K562 (cell line): Measurements from ENCODE around the gene SDC3. TPM values are rescaled to one million over a fixed set of nuclear protein-coding genes. Genes with fewer than 3 reads are reported as not detected.

Source experiments
- ATAC-seq: fragments of 200-7000 bp; cut with Tn5 transposase; 3 replicates; pipeline ENCODE4 v1.9.1; 2020; ENCODE audit warnings: moderate library complexity
- BruUV-seq: library from RNA; stranded (reverse); fragments of 400-500 nt; replicated peaks from 2 replicates; lab custom pipeline; 2021; lab: Mats Ljungman, UMichigan
- CTCF ChIA-PET: fragments of 300-600 bp; formaldehyde crosslinking; extraction: SDS; loops from one replicate; lab custom pipeline; 2021; ENCODE audit warnings: low intra/inter-chr PET ratio; lab: Yijun Ruan, JAX
- POLR2A ChIA-PET: fragments of 300-600, 350-650 bp; sonication (Branson Sonifier 250); formaldehyde crosslinking; extraction: SDS; loops from one replicate; lab custom pipeline; 2021; ENCODE audit warnings: antibody characterized with exemption, inconsistent platforms; lab: Yijun Ruan, JAX
- DNase-seq, 4 experiments: peaks; one replicate each; pipeline versions ENCODE4 v3.0.0 to v3.0.0-alpha.2; 2011 to 2018; ENCODE audit warnings: low spot score in 3 of 4, mixed read lengths in 3 of 4; ENCODE audit errors: extremely low read depth in 1 of 4
- FAIRE-seq: peaks from 2 replicates; lab custom pipeline; 2011; peaks lifted over from hg19 to GRCh38; lab: Jason Lieb, UNC
- H2AFZ ChIP-seq: 2 replicates; pipeline ENCODE4 v1.6.0; 2011; ENCODE audit warnings: low read depth, low read length, control low read depth, inconsistent platforms
- H3K27ac ChIP-seq: fragments of 200-600 bp; 3 replicates; pipeline ENCODE4 v1.8.0; 2011; ENCODE audit warnings: low read depth, mild to moderate bottlenecking, control low read depth, inconsistent platforms, low read length, moderate library complexity, mixed read lengths; ENCODE audit errors: extremely low read depth
- H3K27me3 ChIP-seq, 2 experiments: fragments of 300-600 bp in 1 of 2; 2 replicates in 1 of 2; 3 replicates in 1 of 2; pipeline versions ENCODE4 v1.6.0 to v1.8.0; 2011; ENCODE audit warnings: inconsistent platforms in 2 of 2, low read length in 2 of 2, mild to moderate bottlenecking in 1 of 2, mixed read lengths in 1 of 2, moderate library complexity in 1 of 2; ENCODE audit not compliant: control insufficient read depth in 2 of 2, insufficient read depth in 2 of 2
- H3K36me3 ChIP-seq: fragments of 300-600 bp; 3 replicates; pipeline ENCODE4 v1.8.0; 2011; ENCODE audit warnings: mild to moderate bottlenecking, low read length, inconsistent platforms; ENCODE audit not compliant: control insufficient read depth, insufficient read depth
- H3K4me1 ChIP-seq, 2 experiments: fragments of 200-600 bp in 1 of 2; replicated peaks in 1 of 2; 2 replicates in 1 of 2; 3 replicates in 1 of 2; pipeline versions ENCODE4 v1.5.1 to v1.8.0; 2011; ENCODE audit warnings: inconsistent platforms in 2 of 2, low read length in 2 of 2, mild to moderate bottlenecking in 1 of 2, mixed read lengths in 1 of 2, moderate library complexity in 1 of 2; ENCODE audit not compliant: control insufficient read depth in 2 of 2, insufficient read depth in 2 of 2
- H3K4me2 ChIP-seq: 2 replicates; pipeline ENCODE4 v1.6.1; 2011; ENCODE audit warnings: low read length, control low read depth, inconsistent platforms, mixed read lengths; ENCODE audit not compliant: insufficient read depth
- H3K4me3 ChIP-seq: fragments of 200-600 bp; sonication (generic), shearing (Covaris generic); 2 replicates; pipeline ENCODE4 v1.5.1; 2016; ENCODE audit warnings: control low read depth, inconsistent platforms
- H3K79me2 ChIP-seq: fragments of 200-600 bp; 3 replicates; pipeline ENCODE4 v1.8.0; 2011; ENCODE audit warnings: low read length, inconsistent platforms; ENCODE audit not compliant: control insufficient read depth, insufficient read depth
- H3K9ac ChIP-seq, 2 experiments: 2 replicates each; pipeline versions ENCODE4 v1.6.0 to v1.6.1; 2011; ENCODE audit warnings: low read depth in 2 of 2, low read length in 2 of 2, control low read depth in 1 of 2, inconsistent platforms in 1 of 2, mild to moderate bottlenecking in 1 of 2, mixed read lengths in 1 of 2; ENCODE audit not compliant: insufficient read depth in 1 of 2
- H3K9me1 ChIP-seq: one replicate; pipeline ENCODE4 v1.6.0; 2011; ENCODE audit warnings: inconsistent platforms, mild to moderate bottlenecking, low read length, moderate library complexity; ENCODE audit not compliant: control insufficient read depth, insufficient read depth
- H3K9me3 ChIP-seq: replicated peaks from 2 replicates; pipeline ENCODE4 v1.5.1; 2011; ENCODE audit warnings: low read depth, low read length, inconsistent platforms; ENCODE audit not compliant: control insufficient read depth, insufficient read depth
- H4K20me1 ChIP-seq: replicated peaks from 2 replicates; pipeline ENCODE4 v1.6.1; 2011; ENCODE audit warnings: low read length, inconsistent platforms, mixed read lengths; ENCODE audit not compliant: control insufficient read depth, insufficient read depth
- ETS1 ChIP-seq: conservative IDR thresholded peaks from 2 replicates; pipeline ENCODE4 v1.6.1; 2011; ENCODE audit warnings: low read depth, mild to moderate bottlenecking, low read length; ENCODE audit not compliant: control insufficient read depth
- NFIC ChIP-seq: fragments of 450-650 bp; IDR thresholded peaks from 2 replicates; pipeline ENCODE4 v1.6.1; 2017; ENCODE audit warnings: mild to moderate bottlenecking, inconsistent platforms
- NR2C2 ChIP-seq, 2 experiments: fragments of 200-800 bp in 1 of 2; sonication (Bioruptor generic) in 1 of 2; sonication (generic) in 1 of 2; formaldehyde crosslinking in 1 of 2; IDR thresholded peaks; 2 replicates each; pipeline versions ENCODE4 v1.6.1 to v1.8.0; 2016 to 2022; ENCODE audit warnings: mild to moderate bottlenecking in 1 of 2, missing compliant biosample characterization in 1 of 2, missing genetic modification characterization in 1 of 2, missing genetic modification reagents in 1 of 2
- OTX1 ChIP-seq: fragments of 450-650 bp; formaldehyde crosslinking; IDR thresholded peaks from 2 replicates; pipeline ENCODE4 v1.4.0; 2022; ENCODE audit warnings: mild to moderate bottlenecking
- PBX2 ChIP-seq, 2 experiments: IDR thresholded peaks in 1 of 2; conservative IDR thresholded peaks in 1 of 2; 2 replicates each; pipeline ENCODE4 v1.6.1; 2016; ENCODE audit warnings: low read depth in 2 of 2, mild to moderate bottlenecking in 1 of 2, missing compliant biosample characterization in 1 of 2, missing genetic modification characterization in 1 of 2, moderate library complexity in 1 of 2
- RAD21 ChIP-seq, 2 experiments: fragments of 250-450 bp in 1 of 2; fragments of 450-650 bp in 1 of 2; sonication (Bioruptor Pico) in 1 of 2; formaldehyde crosslinking in 1 of 2; IDR thresholded peaks in 1 of 2; conservative IDR thresholded peaks in 1 of 2; 2 replicates each; pipeline versions ENCODE4 v1.4.0 to v1.8.0; 2020 to 2022; ENCODE audit warnings: mild to moderate bottlenecking in 2 of 2, moderate library complexity in 1 of 2
- SOX6 ChIP-seq: fragments of 450-650 bp; IDR thresholded peaks from 2 replicates; pipeline ENCODE4 v1.6.1; 2014; ENCODE audit warnings: mild to moderate bottlenecking
- ZBTB26 ChIP-seq: fragments of 450-650 bp; formaldehyde crosslinking; IDR thresholded peaks from 2 replicates; pipeline ENCODE4 v1.4.0; 2022; ENCODE audit warnings: missing genetic modification characterization
- WGBS: fragments of 100-300 bp; shearing (Covaris generic); methylation state at CpG from one replicate; pipeline ENCODE4 v1.1.6; 2016; ENCODE audit warnings: low coverage, mixed read lengths; ENCODE audit not compliant: insufficient coverage; ENCODE audit errors: missing lambda C conversion rate; 5-methylcytosine and 5-hydroxymethylcytosine counted together
- in situ Hi-C: fragments of 300-500 bp; cut with MboI; formaldehyde crosslinking; loops from 4 replicates; pipeline ENCODE4 v1.15.0; 2018; ENCODE audit warnings: inconsistent platforms, mixed read lengths
- intact Hi-C: fragments of 100-400 bp; cut with micrococcal nuclease; formaldehyde crosslinking; loops from 2 replicates; pipeline ENCODE4 v1.14.2; 2022
- polyA plus RNA-seq, 8 experiments: library from polyadenylated mRNA; depleted of rRNA in 4 of 8; stranded (reverse) in 5 of 8; unstranded in 3 of 8; fragments of >200 nt; fragmentation: Nextera tagmentation in 2 of 8; fragmentation: Illumina TruSeq in 1 of 8; extraction: Ambion mirVana in 2 of 8; extraction: Trizol in 1 of 8; gene quantifications; 2 replicates each; pipeline versions ENCODE4 v1.2.1 to v1.2.3, GENCODE V29; 2011 to 2014; ENCODE audit warnings: inconsistent platforms in 1 of 8, missing spikeins in 1 of 8
- total RNA-seq, 7 experiments: library from RNA; depleted of rRNA in 6 of 7; stranded (reverse); fragments of >200 nt in 6 of 7; fragmentation: Illumina TruSeq in 2 of 7; extraction: Trizol in 2 of 7; gene quantifications; 2 replicates each; pipeline versions ENCODE4 v1.2.1 to v1.2.3, GENCODE V29; 2011 to 2021; ENCODE audit warnings: low replicate concordance in 1 of 7
- TF ChIP-seq, protein P1 (sequence below): sonication (generic); formaldehyde crosslinking; IDR thresholded peaks from 2 replicates; pipeline ENCODE4 v1.8.0; 2022; ENCODE audit warnings: missing genetic modification reagents, mild to moderate bottlenecking, moderate library complexity, borderline replicate concordance

Gene SDC3
- total and polyA plus RNA-seq, 9 of the 15 experiments (the other 6 are each of a cell fraction or from before 2014, with no cell fraction given), result 0.38 to 44.1 (median 12.1) TPM

DNA sequence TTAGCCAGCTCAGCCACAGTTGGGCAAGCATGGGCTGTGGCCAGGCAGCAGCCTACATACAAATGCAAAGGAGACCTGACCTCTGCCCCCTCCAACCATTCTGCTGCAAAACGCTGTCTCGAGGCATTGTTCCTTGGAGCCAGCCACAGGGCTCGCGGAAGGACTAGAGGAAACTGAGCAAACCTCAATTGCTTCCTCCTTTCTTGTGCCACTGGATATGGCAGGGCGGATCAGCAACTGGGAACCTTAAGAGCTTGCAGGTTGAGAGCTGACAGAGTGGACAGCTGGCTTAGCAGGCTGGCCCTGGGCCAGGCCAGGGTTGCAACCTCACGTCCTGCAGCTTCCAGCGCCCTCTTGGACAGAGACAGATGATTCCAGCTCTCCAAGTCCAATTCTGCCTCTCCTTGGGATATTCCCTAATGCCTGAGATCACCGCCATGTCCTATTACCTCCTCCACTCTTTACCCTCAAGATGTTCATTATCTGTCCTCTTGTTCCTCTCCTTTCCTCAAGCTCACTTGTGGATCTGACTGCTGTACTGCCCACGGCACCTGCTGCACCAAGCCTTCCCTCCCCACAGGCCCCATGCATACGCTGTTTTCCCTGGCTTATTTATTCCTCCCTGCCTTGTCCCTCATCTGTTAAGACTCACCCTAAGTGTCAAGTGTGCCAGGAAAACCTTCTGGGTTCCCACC is 67.5 kb downstream of the SDC3 start:
- no TSS peak for BruUV-seq
- Histone ChIP-seq H3K4me2 (no peak overlapping the region), H3K27ac (no peak overlapping the region), H3K4me1 (peaks cover 0 to 6% of the 10 kb centered on the region in 2 experiments; a peak in 4 of 5 replicates), H3K79me2 (no peaks in the 10 kb centered on the region), H3K9ac (no peak overlapping the region), H2AFZ (no peak overlapping the region), H3K9me1 (no peaks in the 10 kb centered on the region), H3K4me3 (no peak overlapping the region), H3K36me3 (no peaks in the 10 kb centered on the region), H3K27me3 (peaks cover 47 to 56% of the 10 kb centered on the region in 2 experiments), H4K20me1 (0 out of 2 replicates have a peak, but pooled peaks cover 4% of the 10 kb centered on the region), H3K9me3 (no peaks in the 10 kb centered on the region)
- intact Hi-C loops (no loop called here), in situ Hi-C loops (no loop called here)
- 9% methylated on average over 10 of the region's 10 CpGs for WGBS
- CTCF ChIA-PET, result no interaction called here
- ATAC-seq (peak; percentile 57; the same call in 1 of the 3 replicates), FAIRE-seq (no peak), DNase-seq (peak in 1 of 4 experiments; percentile 28)
- POLR2A ChIA-PET, result interaction anchor here (0.7 to 1.5 kb wide), 3 partner anchors 13 to 24 kb away, joined by 3 to 7 read pairs (median 4); no protein-coding TSS in a partner anchor
- TF ChIP-seq, protein P1, sequence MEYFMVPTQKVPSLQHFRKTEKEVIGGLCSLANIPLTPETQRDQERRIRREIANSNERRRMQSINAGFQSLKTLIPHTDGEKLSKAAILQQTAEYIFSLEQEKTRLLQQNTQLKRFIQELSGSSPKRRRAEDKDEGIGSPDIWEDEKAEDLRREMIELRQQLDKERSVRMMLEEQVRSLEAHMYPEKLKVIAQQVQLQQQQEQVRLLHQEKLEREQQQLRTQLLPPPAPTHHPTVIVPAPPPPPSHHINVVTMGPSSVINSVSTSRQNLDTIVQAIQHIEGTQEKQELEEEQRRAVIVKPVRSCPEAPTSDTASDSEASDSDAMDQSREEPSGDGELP (CRISPR knock-in tag), result peak; percentile 40; the same call in 1 of the 2 replicates
- no peak for TF ChIP-seq PBX2 (CRISPR knock-in tag; IDR thresholded peaks at IDR 0.05; ENCODE audit: low read depth)
- peak; percentile 50 for TF ChIP-seq PBX2 (tag; conservative IDR thresholded peaks at IDR 0.05; ENCODE audit: low read depth)
- peak; percentile 86 for TF ChIP-seq NFIC
- no peak for TF ChIP-seq NR2C2 (CRISPR knock-in tag; IDR thresholded peaks at IDR 0.05)
- peak; percentile 52; the same call in 1 of the 2 replicates for TF ChIP-seq NR2C2 (tag; IDR thresholded peaks at IDR 0.05)
- no peak for TF ChIP-seq SOX6
- TF ChIP-seq OTX1 (CRISPR knock-in tag), result peak; percentile 61; the same call in 1 of the 2 replicates
- TF ChIP-seq ZBTB26 (CRISPR knock-in tag), result 0 out of 2 replicates have a peak, but pooled peaks have one; percentile 54
- TF ChIP-seq RAD21 (CRISPR knock-in tag; conservative IDR thresholded peaks at IDR 0.05 in 1 of 2, IDR thresholded peaks at IDR 0.05 in 1 of 2), result peak in 1 of 2 experiments; percentile 36; a peak in 1 of 4 replicates
- TF ChIP-seq ETS1, result no peak
